GM18502 (cell line): ENCODE data around the gene MICA.
"Not testable (repeated sequence)": the region's sequence is repeated elsewhere in the genome, so short reads cannot be mapped to it uniquely, and the experiment has no call there.

Experiments
- ATAC-seq: cut with Tn5 transposase; IDR thresholded peaks from one replicate; pipeline ENCODE4 v1.9.1; 2021; ENCODE audit warnings: mild to moderate bottlenecking; ENCODE audit not compliant: unreplicated experiment, poor library complexity

Gene MICA

GRCh38 chr6:31450751-31451150 lies 47.4 kb downstream of the MICA start:
- ATAC-seq: no peak

- ATAC-seq: no peak
Observed at GRCh38 chr6:31452859-31453258, 49.5 kb downstream of the MICA start.

GRCh38 chr6:31453259-31453658 lies 49.9 kb downstream of the MICA start:
- ATAC-seq: no peak

GRCh38 chr6:31459864-31460263 lies 56.5 kb downstream of the MICA start:
- ATAC-seq: not testable (repeated sequence)

- no peak for ATAC-seq
Observed at GRCh38 chr6:31460361-31461025, 57.1 kb downstream of the MICA start.

- no peak for ATAC-seq
Observed at GRCh38 chr6:31462026-31462963, 58.9 kb downstream of the MICA start.

- peak; percentile 87 for ATAC-seq
Observed at GRCh38 chr6:31462964-31463870, 59.8 kb downstream of the MICA start.

- no peak for ATAC-seq
Observed at GRCh38 chr6:31464252-31465184, 61.1 kb downstream of the MICA start.
